Stimulated activated CD8-positive, alpha-beta memory T cell treated with anti-CD3 and anti-CD28 coated beads, Interleukin-7, amount 100 ng/mL, for 1 hour (primary cell): Measurements from ENCODE around the gene CCDC127.
A peak's percentile ranks its signal among the peaks of the same experiment; 100 is the strongest.
"Not testable (repeated sequence)": the region's sequence is repeated elsewhere in the genome, so short reads cannot be mapped to it uniquely, and the experiment has no call there.

Source experiments
- DNase-seq, 2 donors: peaks; one replicate each; pipeline ENCODE4 v3.0.0-alpha.2; 2020; ENCODE audit warnings: low read depth in 2 of 2

The CCDC127 gene

GRCh38 chr5:217494-218456 lies at the start of gene CCDC127, which contains the start of gene SDHA:
Gene CCDC127 (minus strand): TSS chr5:218153. CDS start chr5:216849, 1,304 bp downstream.
Gene SDHA (plus strand): TSS chr5:218320. CDS start chr5:218356, 36 bp downstream.
- peak; percentile 96 to 99 for DNase-seq

- DNase-seq: no peak
Measured at GRCh38 chr5:267716-268115, 49.8 kb upstream of the CCDC127 start.

- DNase-seq: not testable (repeated sequence)
Measured at GRCh38 chr5:266311-267026, 48.5 kb upstream of the CCDC127 start.

GRCh38 chr5:264338-264737 lies 46.4 kb upstream of the CCDC127 start:
- no peak for DNase-seq

- not testable (repeated sequence) for DNase-seq
Measured at GRCh38 chr5:263275-263974, 45.5 kb upstream of the CCDC127 start.

- no peak for DNase-seq
Measured at GRCh38 chr5:257148-257547, 39.2 kb upstream of the CCDC127 start.

- not testable (repeated sequence) for DNase-seq
Measured at GRCh38 chr5:256347-256746, 38.4 kb upstream of the CCDC127 start.

GRCh38 chr5:255116-255515 lies 37.2 kb upstream of the CCDC127 start:
- DNase-seq: not testable (repeated sequence)

- DNase-seq: not testable (repeated sequence)
Measured at GRCh38 chr5:254322-254721, 36.4 kb upstream of the CCDC127 start.

GRCh38 chr5:252546-252945 lies 34.6 kb upstream of the CCDC127 start:
- DNase-seq: no peak

- not testable (repeated sequence) for DNase-seq
Measured at GRCh38 chr5:251975-252374, 34.0 kb upstream of the CCDC127 start.

- DNase-seq: not testable (repeated sequence)
Measured at GRCh38 chr5:251538-251937, 33.6 kb upstream of the CCDC127 start.

- not testable (repeated sequence) for DNase-seq
Measured at GRCh38 chr5:251016-251415, 33.1 kb upstream of the CCDC127 start.

GRCh38 chr5:250396-250795 lies 32.4 kb upstream of the CCDC127 start:
- not testable (repeated sequence) for DNase-seq

- not testable (repeated sequence) for DNase-seq
Measured at GRCh38 chr5:245717-246116, 27.8 kb upstream of the CCDC127 start.

GRCh38 chr5:243683-244367 lies 25.9 kb upstream of the CCDC127 start:
- not testable (repeated sequence) for DNase-seq

GRCh38 chr5:241045-241669 lies 23.2 kb upstream of the CCDC127 start:
- DNase-seq: not testable (repeated sequence)

GRCh38 chr5:240550-240949 lies 22.6 kb upstream of the CCDC127 start:
- not testable (repeated sequence) for DNase-seq

- DNase-seq: not testable (repeated sequence)
Measured at GRCh38 chr5:237931-238330, 20.0 kb upstream of the CCDC127 start.

- not testable (repeated sequence) for DNase-seq
Measured at GRCh38 chr5:235527-235926, 17.6 kb upstream of the CCDC127 start.

- DNase-seq: no peak
Measured at GRCh38 chr5:234450-234849, 16.5 kb upstream of the CCDC127 start.
